AG10803 (cell line): Measurements from ENCODE around the gene PRKAA2.
A peak's percentile ranks its signal among the peaks of the same experiment; 100 is the strongest.

ENCODE experiments used
- DNase-seq: peaks from one replicate; pipeline ENCODE4 v3.0.0; 2010; ENCODE audit warnings: low read depth
- H3K4me3 ChIP-seq: 2 replicates; pipeline ENCODE4 v1.5.1; 2011; ENCODE audit warnings: mild to moderate bottlenecking, low read length, control low read depth
- TF ChIP-seq, protein P1 (sequence below): conservative IDR thresholded peaks from 2 replicates; pipeline ENCODE4 v1.5.1; 2011; ENCODE audit warnings: mild to moderate bottlenecking, low read length, control low read depth, inconsistent platforms

PRKAA2 gene

DNA sequence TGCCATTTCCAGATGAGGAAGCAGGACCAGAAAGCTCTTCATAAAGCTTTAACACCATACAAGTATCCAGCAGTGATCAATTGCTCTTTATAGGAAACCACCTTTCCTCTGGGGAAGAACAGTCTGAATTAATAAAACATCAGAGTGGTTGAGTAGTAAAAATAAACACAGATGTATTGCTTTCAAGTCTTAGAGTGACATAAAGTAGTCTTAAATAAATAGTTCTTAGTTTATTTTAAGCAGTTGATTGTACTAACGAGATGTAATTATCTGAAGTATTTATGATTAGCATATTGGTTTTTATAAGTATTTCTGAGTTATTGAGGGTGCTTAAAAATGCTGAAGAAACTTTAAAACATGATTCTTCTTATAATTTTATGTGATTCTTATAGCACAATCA is 67.0 kb downstream of the PRKAA2 start:
- no peak overlapping the region for H3K4me3 ChIP-seq
- no peak for DNase-seq
- TF ChIP-seq, protein P1, sequence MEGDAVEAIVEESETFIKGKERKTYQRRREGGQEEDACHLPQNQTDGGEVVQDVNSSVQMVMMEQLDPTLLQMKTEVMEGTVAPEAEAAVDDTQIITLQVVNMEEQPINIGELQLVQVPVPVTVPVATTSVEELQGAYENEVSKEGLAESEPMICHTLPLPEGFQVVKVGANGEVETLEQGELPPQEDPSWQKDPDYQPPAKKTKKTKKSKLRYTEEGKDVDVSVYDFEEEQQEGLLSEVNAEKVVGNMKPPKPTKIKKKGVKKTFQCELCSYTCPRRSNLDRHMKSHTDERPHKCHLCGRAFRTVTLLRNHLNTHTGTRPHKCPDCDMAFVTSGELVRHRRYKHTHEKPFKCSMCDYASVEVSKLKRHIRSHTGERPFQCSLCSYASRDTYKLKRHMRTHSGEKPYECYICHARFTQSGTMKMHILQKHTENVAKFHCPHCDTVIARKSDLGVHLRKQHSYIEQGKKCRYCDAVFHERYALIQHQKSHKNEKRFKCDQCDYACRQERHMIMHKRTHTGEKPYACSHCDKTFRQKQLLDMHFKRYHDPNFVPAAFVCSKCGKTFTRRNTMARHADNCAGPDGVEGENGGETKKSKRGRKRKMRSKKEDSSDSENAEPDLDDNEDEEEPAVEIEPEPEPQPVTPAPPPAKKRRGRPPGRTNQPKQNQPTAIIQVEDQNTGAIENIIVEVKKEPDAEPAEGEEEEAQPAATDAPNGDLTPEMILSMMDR = no peak

- no peak overlapping the region for H3K4me3 ChIP-seq
- DNase-seq = no peak
- TF ChIP-seq, protein P1 = no peak
Measured at GRCh38 chr1:56713112-56713511, 68.0 kb downstream of the PRKAA2 start.

DNA sequence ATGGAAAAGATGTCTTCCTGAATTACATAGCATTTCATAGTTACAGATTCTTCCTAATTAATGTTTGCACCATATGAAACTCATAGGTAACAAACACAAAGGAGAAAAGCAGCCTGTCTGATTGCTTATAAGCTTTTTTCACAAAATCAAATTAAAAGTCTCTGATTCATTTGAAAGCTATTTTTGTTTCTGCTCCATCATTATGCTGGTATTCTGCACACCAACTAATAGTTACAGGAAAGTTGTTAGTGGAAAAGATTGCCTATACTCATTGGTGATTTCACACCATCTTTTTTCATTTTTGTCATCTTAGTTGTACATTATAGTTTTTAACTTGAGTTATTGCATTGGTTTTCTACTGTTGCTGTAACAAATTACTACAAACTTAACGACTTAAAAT is 70.0 kb downstream of the PRKAA2 start:
- TF ChIP-seq, protein P1 = no peak
- peak; percentile 45 for DNase-seq
- H3K4me3 ChIP-seq = no peak overlapping the region

DNA sequence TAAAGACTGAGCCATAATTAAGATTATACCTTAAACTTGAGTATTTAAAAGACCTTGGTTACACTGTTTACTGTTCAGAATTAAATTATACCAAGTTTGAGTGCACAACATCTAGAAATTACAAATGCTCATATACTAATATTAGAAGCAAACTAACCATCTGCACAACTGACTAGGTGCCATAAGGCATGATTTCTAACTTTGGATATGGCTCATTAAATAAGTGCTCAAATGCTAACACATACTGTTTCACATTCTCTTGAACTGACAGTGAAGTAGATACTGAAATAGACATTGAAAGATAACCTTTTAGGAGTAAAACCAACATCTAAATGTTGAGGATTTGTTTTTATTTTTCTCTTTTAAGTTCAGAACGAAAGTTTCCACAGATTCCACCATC is 74.1 kb downstream of the PRKAA2 start:
- H3K4me3 ChIP-seq = no peak overlapping the region
- DNase-seq = no peak
- TF ChIP-seq, protein P1 = no peak

DNA sequence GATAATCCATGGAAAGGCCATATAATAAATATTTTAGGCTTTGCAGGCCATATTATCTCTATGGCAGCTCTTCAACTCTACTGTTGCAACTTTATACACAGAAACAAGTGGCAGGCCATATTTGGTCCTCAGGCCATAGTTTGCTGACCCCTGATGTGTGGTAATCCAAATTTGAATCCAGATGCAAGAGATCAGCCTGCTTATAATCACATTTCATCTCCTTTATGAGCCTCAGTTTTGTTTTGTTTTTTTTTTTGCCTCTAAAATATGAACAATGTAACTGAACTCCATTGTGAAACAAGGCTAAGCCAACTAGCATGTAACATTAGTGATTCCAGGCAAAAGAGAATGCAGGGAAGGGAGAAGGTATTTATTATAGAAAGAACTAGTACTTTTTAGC is 81.6 kb downstream of the PRKAA2 start:
- H3K4me3 ChIP-seq = no peak overlapping the region
- TF ChIP-seq, protein P1 = no peak
- DNase-seq = no peak

DNA sequence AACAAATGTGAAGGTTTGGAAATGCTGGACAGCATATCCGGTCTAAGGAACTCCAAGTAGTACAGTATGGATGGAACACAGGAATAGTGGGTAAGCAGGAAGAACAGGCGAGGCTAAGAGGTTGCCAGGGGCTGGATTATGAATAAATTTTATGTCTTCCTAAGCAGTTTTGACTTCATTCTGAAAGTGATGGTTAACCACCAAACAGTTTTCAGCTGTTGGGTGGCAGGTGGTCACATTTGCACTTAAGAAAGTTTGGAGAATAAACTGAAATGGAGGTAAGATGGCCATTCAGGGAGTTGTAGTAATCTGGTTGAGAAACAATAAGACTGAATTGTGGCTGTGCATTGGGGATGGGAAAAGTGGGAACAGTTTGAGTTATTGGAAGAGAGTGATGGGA is 83.8 kb downstream of the PRKAA2 start:
- no peak overlapping the region for H3K4me3 ChIP-seq
- DNase-seq = no peak
- TF ChIP-seq, protein P1 = no peak

DNA sequence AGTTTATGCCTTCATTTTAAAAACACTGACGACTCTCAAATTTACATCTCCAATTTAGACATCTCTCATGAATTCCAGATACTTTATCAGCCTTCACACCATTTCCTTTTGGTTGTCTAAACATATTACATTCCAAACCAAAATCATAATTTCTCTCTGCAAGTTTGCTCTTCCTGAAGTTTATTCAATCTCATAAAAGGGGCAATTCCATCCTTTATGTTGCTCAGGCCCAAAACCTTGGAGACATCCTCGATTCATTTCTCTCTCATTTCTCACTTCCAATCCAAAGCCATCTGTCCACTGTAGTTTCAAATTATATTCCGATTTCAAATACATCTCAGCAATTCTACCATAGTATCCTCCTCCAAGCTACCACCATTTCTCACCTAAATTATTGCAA is 100.1 kb downstream of the PRKAA2 start:
- DNase-seq = no peak
- TF ChIP-seq, protein P1 = no peak
- no peak overlapping the region for H3K4me3 ChIP-seq
